WTC11 (cell line): ENCODE results near the gene IQCK. TPM values are rescaled to one million over a fixed set of nuclear protein-coding genes. Genes with fewer than 3 reads are reported as not detected.

Experiments used
- ATAC-seq: fragments of 200-7000 bp; cut with Tn5 transposase; 2 replicates; pipeline ENCODE4 v1.10.0; 2021; ENCODE audit warnings: mild to moderate bottlenecking, moderate library complexity
- CTCF ChIA-PET: fragments of 300-600 bp; sonication (Branson Sonifier 250); formaldehyde crosslinking; loops from one replicate; lab custom pipeline; 2021; ENCODE audit warnings: antibody characterized with exemption; lab: Charles Lee
- POLR2A ChIA-PET: fragments of 350-600 bp; sonication (Branson Sonifier 250); formaldehyde crosslinking; loops from one replicate; lab custom pipeline; 2021; ENCODE audit warnings: antibody characterized with exemption; lab: Charles Lee
- DNase-seq: peaks from one replicate; pipeline ENCODE4 v3.0.0; 2021; ENCODE audit warnings: low spot score
- H3K27ac Mint-ChIP-seq: 2 replicates; pipeline ENCODE4 v1.8.0; 2021; ENCODE audit warnings: mixed read lengths
- H3K27me3 Mint-ChIP-seq: 2 replicates; pipeline ENCODE4 v1.8.0; 2021; ENCODE audit warnings: low read depth, mild to moderate bottlenecking, moderate library complexity, mixed read lengths
- H3K36me3 Mint-ChIP-seq: 2 replicates; pipeline ENCODE4 v1.8.0; 2021; ENCODE audit warnings: mixed read lengths
- H3K4me1 Mint-ChIP-seq: 2 replicates; pipeline ENCODE4 v1.8.0; 2022; ENCODE audit warnings: mixed read lengths
- H3K4me3 Mint-ChIP-seq: 2 replicates; pipeline ENCODE4 v1.8.0; 2021; ENCODE audit warnings: mild to moderate bottlenecking, moderate library complexity, mixed read lengths
- H3K9me3 Mint-ChIP-seq: 2 replicates; pipeline ENCODE4 v1.8.0; 2021; ENCODE audit warnings: mixed read lengths
- ATF3 ChIP-seq: sonication (generic); formaldehyde crosslinking; conservative IDR thresholded peaks from 2 replicates; pipeline ENCODE4 v1.8.1; 2022; ENCODE audit warnings: mild to moderate bottlenecking, missing genetic modification reagents
- CREB1 ChIP-seq: sonication (generic); formaldehyde crosslinking; IDR thresholded peaks from 2 replicates; pipeline ENCODE4 v1.8.0; 2023; ENCODE audit warnings: mild to moderate bottlenecking, missing genetic modification reagents
- CREM ChIP-seq: sonication (generic); formaldehyde crosslinking; IDR thresholded peaks from 2 replicates; pipeline ENCODE4 v1.8.1; 2022; ENCODE audit warnings: mild to moderate bottlenecking, missing genetic modification reagents, moderate library complexity
- E2F4 ChIP-seq: sonication (generic); formaldehyde crosslinking; IDR thresholded peaks from 2 replicates; pipeline ENCODE4 v1.8.1; 2022; ENCODE audit warnings: low read depth, mild to moderate bottlenecking, moderate library complexity, missing genetic modification reagents, borderline replicate concordance
- EMX1 ChIP-seq: fragments of 250-450 bp; sonication (Bioruptor Pico); IDR thresholded peaks from 2 replicates; pipeline ENCODE4 v1.8.0; 2021; ENCODE audit warnings: mild to moderate bottlenecking
- ERG ChIP-seq: fragments of 250-450 bp; sonication (Bioruptor Pico); IDR thresholded peaks from 2 replicates; pipeline ENCODE4 v1.8.0; 2021; ENCODE audit warnings: mild to moderate bottlenecking
- FOXP1 ChIP-seq: sonication (generic); formaldehyde crosslinking; IDR thresholded peaks from 2 replicates; pipeline ENCODE4 v1.8.0; 2022; ENCODE audit warnings: missing genetic modification reagents, mild to moderate bottlenecking, moderate library complexity, borderline replicate concordance
- FOXP4 ChIP-seq: sonication (generic); formaldehyde crosslinking; IDR thresholded peaks from 2 replicates; pipeline ENCODE4 v1.8.0; 2022; ENCODE audit warnings: mild to moderate bottlenecking, missing genetic modification reagents
- GABPB1 ChIP-seq: sonication (generic); formaldehyde crosslinking; IDR thresholded peaks from 2 replicates; pipeline ENCODE4 v1.8.1; 2023; ENCODE audit warnings: mild to moderate bottlenecking, missing genetic modification reagents
- GRHL2 ChIP-seq: fragments of 250-450 bp; sonication (Bioruptor Pico); IDR thresholded peaks from 2 replicates; pipeline ENCODE4 v1.8.0; 2022; ENCODE audit warnings: mild to moderate bottlenecking, moderate library complexity; ENCODE audit not compliant: insufficient replicate concordance, severe bottlenecking
- GTF2I ChIP-seq: fragments of 250-450 bp; sonication (Bioruptor Pico); conservative IDR thresholded peaks from 2 replicates; pipeline ENCODE4 v1.4.0; 2021; ENCODE audit warnings: mild to moderate bottlenecking
- IRF1 ChIP-seq: sonication (generic); formaldehyde crosslinking; IDR thresholded peaks from 2 replicates; pipeline ENCODE4 v1.8.0; 2023; ENCODE audit warnings: missing genetic modification reagents
- KAT7 ChIP-seq: sonication (generic); formaldehyde crosslinking; IDR thresholded peaks from 2 replicates; pipeline ENCODE4 v1.8.1; 2023; ENCODE audit warnings: missing genetic modification reagents, mild to moderate bottlenecking, borderline replicate concordance
- NFATC4 ChIP-seq: fragments of 250-450 bp; sonication (Bioruptor Pico); IDR thresholded peaks from 2 replicates; pipeline ENCODE4 v1.9.0; 2021; ENCODE audit warnings: mild to moderate bottlenecking
- NR2C2 ChIP-seq: sonication (generic); formaldehyde crosslinking; IDR thresholded peaks from 2 replicates; pipeline ENCODE4 v1.8.0; 2022; ENCODE audit warnings: mild to moderate bottlenecking, missing genetic modification reagents
- NR3C1 ChIP-seq: sonication (generic); formaldehyde crosslinking; conservative IDR thresholded peaks from 2 replicates; pipeline ENCODE4 v1.8.1; 2023; ENCODE audit warnings: low read depth, mild to moderate bottlenecking, missing genetic modification reagents
- PRDM15 ChIP-seq: sonication (generic); formaldehyde crosslinking; IDR thresholded peaks from 2 replicates; pipeline ENCODE4 v1.8.0; 2022; ENCODE audit warnings: missing genetic modification reagents
- PRRX2 ChIP-seq: fragments of 250-450 bp; sonication (Bioruptor Pico); IDR thresholded peaks from 2 replicates; pipeline ENCODE4 v1.8.0; 2021; ENCODE audit warnings: mild to moderate bottlenecking
- SP1 ChIP-seq: sonication (generic); formaldehyde crosslinking; conservative IDR thresholded peaks from 2 replicates; pipeline ENCODE4 v1.8.1; 2022; ENCODE audit warnings: missing genetic modification reagents
- TCF7 ChIP-seq: sonication (generic); formaldehyde crosslinking; IDR thresholded peaks from 2 replicates; pipeline ENCODE4 v1.8.0; 2022; ENCODE audit warnings: mild to moderate bottlenecking, low read depth, missing genetic modification reagents, moderate library complexity
- ZBTB21 ChIP-seq: sonication (generic); formaldehyde crosslinking; IDR thresholded peaks from 2 replicates; pipeline ENCODE4 v1.8.1; 2023; ENCODE audit warnings: mild to moderate bottlenecking, missing genetic modification reagents, borderline replicate concordance
- ZMAT4 ChIP-seq: fragments of 250-450 bp; sonication (Bioruptor Pico); IDR thresholded peaks from 2 replicates; pipeline ENCODE4 v1.9.0; 2021; ENCODE audit warnings: mild to moderate bottlenecking
- ZNF138 ChIP-seq: sonication (generic); formaldehyde crosslinking; conservative IDR thresholded peaks from 2 replicates; pipeline ENCODE4 v1.8.1; 2022; ENCODE audit warnings: mild to moderate bottlenecking, moderate library complexity, missing genetic modification reagents
- ZNF232 ChIP-seq: sonication (generic); formaldehyde crosslinking; IDR thresholded peaks from 2 replicates; pipeline ENCODE4 v1.8.0; 2022; ENCODE audit warnings: mild to moderate bottlenecking, missing genetic modification reagents
- ZNF263 ChIP-seq: sonication (generic); formaldehyde crosslinking; IDR thresholded peaks from 2 replicates; pipeline ENCODE4 v1.8.1; 2022; ENCODE audit warnings: low read depth, mild to moderate bottlenecking, moderate library complexity, missing genetic modification reagents
- ZNF416 ChIP-seq: fragments of 250-450 bp; sonication (Bioruptor Pico); IDR thresholded peaks from 2 replicates; pipeline ENCODE4 v1.9.0; 2021; ENCODE audit warnings: mild to moderate bottlenecking, inconsistent platforms
- ZNF425 ChIP-seq: fragments of 250-450 bp; sonication (Bioruptor Pico); conservative IDR thresholded peaks from 2 replicates; pipeline ENCODE4 v1.9.0; 2021; ENCODE audit warnings: mild to moderate bottlenecking
- total RNA-seq: library from RNA; stranded (reverse); gene quantifications from 3 replicates; pipeline ENCODE4 v1.2.3, GENCODE V29; 2021

The IQCK gene
- total RNA-seq, 1 experiment from 2014 or later: 5.8 TPM

GRCh38 chr16:19674485-19674884 lies 43.6 kb upstream of the IQCK start (continued):
- no peak for TF ChIP-seq PRDM15
- TF ChIP-seq FOXP1 (CRISPR knock-in tag): no peak
- TF ChIP-seq E2F4 (CRISPR knock-in tag): no peak
- TF ChIP-seq CREB1 (CRISPR knock-in tag): no peak
- no peak for TF ChIP-seq CREM (CRISPR knock-in tag)
- no peak for TF ChIP-seq EMX1 (CRISPR knock-in tag)
- no peak for TF ChIP-seq NR3C1 (CRISPR knock-in tag)
- no peak for TF ChIP-seq TCF7 (CRISPR knock-in tag)
- no peak for TF ChIP-seq ZNF263
- no peak for TF ChIP-seq GTF2I (CRISPR knock-in tag)
- no peak for TF ChIP-seq ZMAT4 (CRISPR knock-in tag)
- no peak for TF ChIP-seq PRRX2 (CRISPR knock-in tag)
- no peak for TF ChIP-seq NFATC4 (CRISPR knock-in tag)

- no peaks in the 10 kb centered on the region for H3K4me1 Mint-ChIP-seq
- POLR2A ChIA-PET: no interaction called here
- no peak overlapping the region for H3K27ac Mint-ChIP-seq
Observed at GRCh38 chr16:19677402-19677801, 40.7 kb upstream of the IQCK start.

More at GRCh38 chr16:19677402-19677801, 40.7 kb upstream of the IQCK start:
- Mint-ChIP-seq H3K27me3 (no peaks in the 10 kb centered on the region), H3K9me3 (no peaks in the 10 kb centered on the region), H3K4me3 (no peak overlapping the region), H3K36me3 (peaks cover 7% of the 10 kb centered on the region)
- CTCF ChIA-PET: interaction anchor here (1.4 kb wide), 1 partner anchor 94 kb away, joined by 3 read pairs; no protein-coding TSS in a partner anchor
- ATAC-seq: no peak
- DNase-seq: no peak
- no peak for TF ChIP-seq TCF7 (CRISPR knock-in tag)
- TF ChIP-seq ZBTB21: no peak
- TF ChIP-seq CREM (CRISPR knock-in tag): no peak
- TF ChIP-seq IRF1 (CRISPR knock-in tag): no peak
- no peak for TF ChIP-seq ZNF138
- TF ChIP-seq KAT7 (CRISPR knock-in tag): no peak
- TF ChIP-seq EMX1 (CRISPR knock-in tag): no peak
- no peak for TF ChIP-seq ZNF425 (CRISPR knock-in tag)
- TF ChIP-seq ZNF416 (CRISPR knock-in tag): no peak
- no peak for TF ChIP-seq ZNF263
- TF ChIP-seq ATF3 (CRISPR knock-in tag): no peak
- TF ChIP-seq GABPB1: no peak
- TF ChIP-seq NR2C2 (CRISPR knock-in tag): no peak
- no peak for TF ChIP-seq SP1 (CRISPR knock-in tag)
- TF ChIP-seq ERG (CRISPR knock-in tag): no peak
- TF ChIP-seq FOXP4 (CRISPR knock-in tag): no peak
- no peak for TF ChIP-seq ZNF232 (CRISPR knock-in tag)
- no peak for TF ChIP-seq GRHL2 (CRISPR knock-in tag)
